Gastrocnemius medialis (tissue), 4 donors: Measurements from ENCODE around the gene ADD2. TPM values are rescaled to one million over a fixed set of nuclear protein-coding genes. Genes with fewer than 3 reads are reported as not detected.
"Not testable (repeated sequence)": the region's sequence is repeated elsewhere in the genome, so short reads cannot be mapped to it uniquely, and the experiment has no call there.

ENCODE experiments used
- ATAC-seq, 2 donors: fragments of 150-250 bp; one replicate each; pipeline ENCODE4 v1.9.1; 2016
- DNase-seq, 2 donors: peaks; one replicate each; pipeline ENCODE4 v3.0.0-alpha.2; 2019
- H3K27ac ChIP-seq, 4 donors: fragments of 200-600 bp; sonication (generic); 1 replicate in 1 of 4; 2 replicates in 3 of 4; pipeline ENCODE4 v1.5.1; 2016 to 2018; ENCODE audit warnings: mild to moderate bottlenecking in 2 of 4, moderate library complexity in 1 of 4
- H3K27me3 ChIP-seq, 3 donors: fragments of 200-600 bp; sonication (generic) in 2 of 3; 1 replicate in 1 of 3; 2 replicates in 2 of 3; pipeline versions ENCODE4 v1.5.1 to v1.6.0; 2016 to 2019; ENCODE audit warnings: mild to moderate bottlenecking in 1 of 3, moderate library complexity in 1 of 3
- H3K36me3 ChIP-seq, 2 donors: fragments of 200-600 bp; sonication (generic) in 1 of 2; one replicate each; pipeline ENCODE4 v1.5.1; 2017 to 2018
- H3K4me1 ChIP-seq, 2 donors: fragments of 200-600 bp; sonication (generic) in 1 of 2; one replicate each; pipeline ENCODE4 v1.5.1; 2016 to 2017; ENCODE audit warnings: mild to moderate bottlenecking in 2 of 2
- H3K4me3 ChIP-seq, 4 donors: fragments of 200-600 bp; sonication (generic) in 3 of 4; 1 replicate in 1 of 4; 2 replicates in 3 of 4; pipeline ENCODE4 v1.5.1; 2016 to 2019; ENCODE audit warnings: mild to moderate bottlenecking in 2 of 4
- H3K9me3 ChIP-seq, 3 donors: fragments of 200-600 bp; sonication (generic) in 2 of 3; 1 replicate in 1 of 3; 2 replicates in 2 of 3; pipeline ENCODE4 v1.5.1; 2016 to 2019
- CTCF ChIP-seq, 5 experiments: fragments of 450-650 bp in 3 of 5; fragments of 200-600 bp in 2 of 5; sonication (generic) in 2 of 5; IDR thresholded peaks in 4 of 5; conservative IDR thresholded peaks in 1 of 5; 1 replicate in 4 of 5; 2 replicates in 1 of 5; pipeline ENCODE4 v1.5.1; 2016 to 2019; ENCODE audit warnings: antibody characterized with exemption in 5 of 5, mild to moderate bottlenecking in 3 of 5, moderate library complexity in 3 of 5
- POLR2A ChIP-seq, 2 donors: fragments of 450-650 bp; IDR thresholded peaks; one replicate each; pipeline ENCODE4 v1.6.1; 2017; ENCODE audit warnings: antibody characterized with exemption in 2 of 2, mild to moderate bottlenecking in 2 of 2, moderate library complexity in 2 of 2
- in situ Hi-C, 4 donors: fragments of 200-750 bp; cut with MboI; loops; one replicate each; pipeline versions ENCODE4 v1.15.0 to v1.8.0; 2017; ENCODE audit warnings: low sequenced_read_pairs in 4 of 4
- intact Hi-C: fragments of 100-400 bp; cut with DNase I; formaldehyde crosslinking; loops from one replicate; pipeline ENCODE4 v1.15.1; 2023; ENCODE audit warnings: low total_unique reads
- total RNA-seq, 4 donors: library from RNA; depleted of rRNA; stranded (reverse); fragments of >200 nt; gene quantifications; one replicate each; pipeline versions ENCODE4 v1.1.0 to v1.2.3, GENCODE V29; 2016

ADD2 gene
- total RNA-seq, 4 donors from 2014 or later: 0.20 to 0.75 (median 0.48) TPM

- no peaks in the 10 kb centered on the region for H3K4me1 ChIP-seq
- DNase-seq (no peak), ATAC-seq (no peak)
- intact Hi-C loops: no loop called here
- no peak overlapping the region for H3K4me3 ChIP-seq
- H3K27me3 ChIP-seq: no peaks in the 10 kb centered on the region
- H3K36me3 ChIP-seq: no peaks in the 10 kb centered on the region
- H3K27ac ChIP-seq: no peak overlapping the region
- in situ Hi-C loops: no loop called here
- TF ChIP-seq POLR2A (IDR thresholded peaks at IDR 0.05): no peak
- no peak for TF ChIP-seq CTCF (IDR thresholded peaks at IDR 0.05 in 4 of 5, conservative IDR thresholded peaks at IDR 0.05 in 1 of 5)
- no peaks in the 10 kb centered on the region for H3K9me3 ChIP-seq
Observed at GRCh38 chr2:70743677-70744076, 24.3 kb downstream of the ADD2 start.

- DNase-seq (no peak), ATAC-seq (no peak)
- in situ Hi-C loops: no loop called here
- Histone ChIP-seq H3K36me3 (no peaks in the 10 kb centered on the region), H3K27me3 (no peaks in the 10 kb centered on the region), H3K9me3 (no peaks in the 10 kb centered on the region), H3K4me1 (no peaks in the 10 kb centered on the region), H3K27ac (no peak overlapping the region), H3K4me3 (no peak overlapping the region)
- intact Hi-C loops: no loop called here
- no peak for TF ChIP-seq POLR2A (IDR thresholded peaks at IDR 0.05)
Observed at GRCh38 chr2:70743068-70743467, 24.9 kb downstream of the ADD2 start.

- intact Hi-C loops, H3K9me3 ChIP-seq, ATAC-seq, H3K27me3 ChIP-seq, H3K36me3 ChIP-seq, in situ Hi-C loops, H3K27ac ChIP-seq, H3K4me3 ChIP-seq, DNase-seq, H3K4me1 ChIP-seq: not testable (repeated sequence)
Observed at GRCh38 chr2:70739492-70739891, 28.5 kb downstream of the ADD2 start.

- no peak for ATAC-seq
- no peaks in the 10 kb centered on the region for H3K9me3 ChIP-seq
- in situ Hi-C loops: no loop called here
- TF ChIP-seq POLR2A (IDR thresholded peaks at IDR 0.05): no peak
- no peak for TF ChIP-seq CTCF (IDR thresholded peaks at IDR 0.05 in 4 of 5, conservative IDR thresholded peaks at IDR 0.05 in 1 of 5)
- no peak overlapping the region for H3K27ac ChIP-seq
- no peak overlapping the region for H3K4me3 ChIP-seq
- H3K36me3 ChIP-seq: no peaks in the 10 kb centered on the region
- no peak for DNase-seq
- no peaks in the 10 kb centered on the region for H3K4me1 ChIP-seq
- intact Hi-C loops: no loop called here
- H3K27me3 ChIP-seq: peaks cover 0 to 8% (median 8%) of the 10 kb centered on the region in 3 donors
Observed at GRCh38 chr2:70738159-70738558, 29.8 kb downstream of the ADD2 start.

- DNase-seq (no peak), ATAC-seq (no peak)
- Histone ChIP-seq H3K27me3 (peaks cover 0 to 8% (median 8%) of the 10 kb centered on the region in 3 donors), H3K27ac (no peak overlapping the region), H3K4me1 (no peaks in the 10 kb centered on the region), H3K36me3 (no peaks in the 10 kb centered on the region), H3K4me3 (no peak overlapping the region), H3K9me3 (no peaks in the 10 kb centered on the region)
- intact Hi-C loops (no loop called here), in situ Hi-C loops (no loop called here)
- no peak for TF ChIP-seq POLR2A (IDR thresholded peaks at IDR 0.05)
- TF ChIP-seq CTCF (IDR thresholded peaks at IDR 0.05 in 4 of 5, conservative IDR thresholded peaks at IDR 0.05 in 1 of 5): no peak
Observed at GRCh38 chr2:70735071-70735470, 32.9 kb downstream of the ADD2 start.

GRCh38 chr2:70733646-70734180, 34.3 kb downstream of the ADD2 start:
- intact Hi-C loops: no loop called here

More at GRCh38 chr2:70733646-70734180, 34.3 kb downstream of the ADD2 start:
- DNase-seq: no peak
- H3K27me3 ChIP-seq: peaks cover 0 to 8% (median 8%) of the 10 kb centered on the region in 3 donors
- no peak for ATAC-seq
- in situ Hi-C loops: no loop called here
- H3K36me3 ChIP-seq: no peaks in the 10 kb centered on the region
- H3K27ac ChIP-seq: no peak overlapping the region
- H3K4me1 ChIP-seq: no peaks in the 10 kb centered on the region
- H3K4me3 ChIP-seq: no peak overlapping the region
- no peaks in the 10 kb centered on the region for H3K9me3 ChIP-seq
- TF ChIP-seq POLR2A (IDR thresholded peaks at IDR 0.05) (no peak), CTCF (IDR thresholded peaks at IDR 0.05 in 4 of 5, conservative IDR thresholded peaks at IDR 0.05 in 1 of 5) (no peak)
